ENCODE results near the gene GIPR. TPM values are rescaled to one million over a fixed set of nuclear protein-coding genes. Genes with fewer than 3 reads are reported as not detected.

The GIPR gene
- polyA plus RNA-seq, 1 donor from 2014 or later: 6.4 TPM

DNA sequence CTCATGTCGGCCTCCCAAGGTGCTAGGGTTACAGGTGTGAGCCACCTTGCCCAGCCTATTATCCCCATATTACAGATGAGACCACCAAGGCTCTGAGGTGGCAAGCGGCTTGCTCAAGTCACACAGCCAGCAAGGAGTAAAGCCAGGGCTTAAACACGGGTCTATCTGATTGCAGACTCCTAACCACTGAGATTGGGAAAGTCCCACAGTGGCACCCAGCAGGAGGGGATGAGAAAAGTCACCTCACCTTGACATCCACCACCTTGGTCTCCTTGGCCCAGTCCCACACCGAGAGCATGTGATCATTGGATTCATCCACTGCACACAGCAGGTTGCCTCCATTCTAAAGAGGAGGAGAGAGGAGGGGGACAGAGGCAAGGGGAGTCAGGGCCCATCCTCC is 38.3 kb upstream of the GIPR start:
- no peak overlapping the region for H3K27ac ChIP-seq (ENCODE audit: low read length)
- no peaks in the 10 kb centered on the region for H3K36me3 ChIP-seq (ENCODE audit: insufficient read depth, low read length)
- no peak overlapping the region for H2AFZ ChIP-seq (ENCODE audit: low read depth, low read length)

DNA sequence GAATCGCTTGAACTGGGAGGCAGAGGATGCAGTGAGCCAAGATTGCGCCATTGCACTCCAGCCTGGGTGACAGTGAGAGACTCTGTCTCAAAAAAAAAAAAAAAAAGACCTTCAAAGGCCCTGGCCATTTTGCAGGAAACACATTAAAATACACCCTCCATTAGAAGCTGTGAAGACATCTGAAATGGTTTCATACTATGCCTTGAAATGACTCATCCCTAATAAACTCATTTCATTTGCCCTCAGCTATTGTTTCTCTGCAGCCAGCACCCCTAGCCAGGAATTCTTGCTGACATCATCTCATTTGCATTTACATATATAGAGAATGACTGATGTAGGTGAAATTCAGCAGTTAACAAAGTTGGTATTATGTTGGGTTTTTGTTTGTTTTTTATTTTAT is 37.6 kb upstream of the GIPR start:
- no peak overlapping the region for H3K4me3 ChIP-seq (ENCODE audit: low read length)
- no peaks in the 10 kb centered on the region for H4K20me1 ChIP-seq (ENCODE audit: insufficient read depth)
- TF ChIP-seq EP300 (conservative IDR thresholded peaks at IDR 0.05; ENCODE audit: poor library complexity, severe bottlenecking): no peak
- TF ChIP-seq MXI1 (conservative IDR thresholded peaks at IDR 0.05; ENCODE audit: poor library complexity, severe bottlenecking): no peak
- TF ChIP-seq RAD21 (conservative IDR thresholded peaks at IDR 0.05): no peak
- no peak for TF ChIP-seq SMC3 (conservative IDR thresholded peaks at IDR 0.05; ENCODE audit: poor library complexity)
- TF ChIP-seq POLR2AphosphoS5 (IDR thresholded peaks at IDR 0.05): no peak
- TF ChIP-seq, protein P1, sequence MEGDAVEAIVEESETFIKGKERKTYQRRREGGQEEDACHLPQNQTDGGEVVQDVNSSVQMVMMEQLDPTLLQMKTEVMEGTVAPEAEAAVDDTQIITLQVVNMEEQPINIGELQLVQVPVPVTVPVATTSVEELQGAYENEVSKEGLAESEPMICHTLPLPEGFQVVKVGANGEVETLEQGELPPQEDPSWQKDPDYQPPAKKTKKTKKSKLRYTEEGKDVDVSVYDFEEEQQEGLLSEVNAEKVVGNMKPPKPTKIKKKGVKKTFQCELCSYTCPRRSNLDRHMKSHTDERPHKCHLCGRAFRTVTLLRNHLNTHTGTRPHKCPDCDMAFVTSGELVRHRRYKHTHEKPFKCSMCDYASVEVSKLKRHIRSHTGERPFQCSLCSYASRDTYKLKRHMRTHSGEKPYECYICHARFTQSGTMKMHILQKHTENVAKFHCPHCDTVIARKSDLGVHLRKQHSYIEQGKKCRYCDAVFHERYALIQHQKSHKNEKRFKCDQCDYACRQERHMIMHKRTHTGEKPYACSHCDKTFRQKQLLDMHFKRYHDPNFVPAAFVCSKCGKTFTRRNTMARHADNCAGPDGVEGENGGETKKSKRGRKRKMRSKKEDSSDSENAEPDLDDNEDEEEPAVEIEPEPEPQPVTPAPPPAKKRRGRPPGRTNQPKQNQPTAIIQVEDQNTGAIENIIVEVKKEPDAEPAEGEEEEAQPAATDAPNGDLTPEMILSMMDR (IDR thresholded peaks at IDR 0.05; ENCODE audit: poor library complexity, severe bottlenecking): no peak
- TF ChIP-seq, protein P2, sequence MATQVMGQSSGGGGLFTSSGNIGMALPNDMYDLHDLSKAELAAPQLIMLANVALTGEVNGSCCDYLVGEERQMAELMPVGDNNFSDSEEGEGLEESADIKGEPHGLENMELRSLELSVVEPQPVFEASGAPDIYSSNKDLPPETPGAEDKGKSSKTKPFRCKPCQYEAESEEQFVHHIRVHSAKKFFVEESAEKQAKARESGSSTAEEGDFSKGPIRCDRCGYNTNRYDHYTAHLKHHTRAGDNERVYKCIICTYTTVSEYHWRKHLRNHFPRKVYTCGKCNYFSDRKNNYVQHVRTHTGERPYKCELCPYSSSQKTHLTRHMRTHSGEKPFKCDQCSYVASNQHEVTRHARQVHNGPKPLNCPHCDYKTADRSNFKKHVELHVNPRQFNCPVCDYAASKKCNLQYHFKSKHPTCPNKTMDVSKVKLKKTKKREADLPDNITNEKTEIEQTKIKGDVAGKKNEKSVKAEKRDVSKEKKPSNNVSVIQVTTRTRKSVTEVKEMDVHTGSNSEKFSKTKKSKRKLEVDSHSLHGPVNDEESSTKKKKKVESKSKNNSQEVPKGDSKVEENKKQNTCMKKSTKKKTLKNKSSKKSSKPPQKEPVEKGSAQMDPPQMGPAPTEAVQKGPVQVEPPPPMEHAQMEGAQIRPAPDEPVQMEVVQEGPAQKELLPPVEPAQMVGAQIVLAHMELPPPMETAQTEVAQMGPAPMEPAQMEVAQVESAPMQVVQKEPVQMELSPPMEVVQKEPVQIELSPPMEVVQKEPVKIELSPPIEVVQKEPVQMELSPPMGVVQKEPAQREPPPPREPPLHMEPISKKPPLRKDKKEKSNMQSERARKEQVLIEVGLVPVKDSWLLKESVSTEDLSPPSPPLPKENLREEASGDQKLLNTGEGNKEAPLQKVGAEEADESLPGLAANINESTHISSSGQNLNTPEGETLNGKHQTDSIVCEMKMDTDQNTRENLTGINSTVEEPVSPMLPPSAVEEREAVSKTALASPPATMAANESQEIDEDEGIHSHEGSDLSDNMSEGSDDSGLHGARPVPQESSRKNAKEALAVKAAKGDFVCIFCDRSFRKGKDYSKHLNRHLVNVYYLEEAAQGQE (IDR thresholded peaks at IDR 0.05; ENCODE audit: borderline replicate concordance): no peak
- no peak for TF ChIP-seq EZH2 (IDR thresholded peaks at IDR 0.05; ENCODE audit: borderline replicate concordance, insufficient read depth, low read length, poor library complexity, severe bottlenecking)
- TF ChIP-seq TAF1 (IDR thresholded peaks at IDR 0.05; ENCODE audit: low read depth): no peak
- H3K9me2 ChIP-seq (ENCODE audit: insufficient read depth, low read length): no peaks in the 10 kb centered on the region
- H3K9ac ChIP-seq (ENCODE audit: low read length): no peak overlapping the region
- no peak overlapping the region for H2AFZ ChIP-seq (ENCODE audit: low read depth, low read length)
- H3K4me2 ChIP-seq (ENCODE audit: low read length): no peak overlapping the region
- H3K27me3 ChIP-seq (ENCODE audit: insufficient read depth, low read depth, low read length): no peaks in the 10 kb centered on the region
- H3K36me3 ChIP-seq (ENCODE audit: insufficient read depth, low read length): no peaks in the 10 kb centered on the region
- no peak overlapping the region for H3K27ac ChIP-seq (ENCODE audit: low read length)
- no peaks in the 10 kb centered on the region for H3F3A ChIP-seq (ENCODE audit: insufficient read depth, low read length, poor library complexity, severe bottlenecking)
- no peaks in the 10 kb centered on the region for H3K79me2 ChIP-seq (replicated peaks; ENCODE audit: insufficient read depth, low read length)
- H3K9me3 ChIP-seq (ENCODE audit: low read length): no peaks in the 10 kb centered on the region

More for the DNA sequence above, 38.3 kb upstream of the GIPR start:
- Histone ChIP-seq H3K27me3 (ENCODE audit: insufficient read depth, low read depth, low read length) (no peaks in the 10 kb centered on the region), H3K9me3 (ENCODE audit: low read length) (no peaks in the 10 kb centered on the region), H3K4me2 (ENCODE audit: low read length) (no peak overlapping the region), H3K9me2 (ENCODE audit: insufficient read depth, low read length) (no peaks in the 10 kb centered on the region), H3K9ac (ENCODE audit: low read length) (no peak overlapping the region), H3F3A (ENCODE audit: insufficient read depth, low read length, poor library complexity, severe bottlenecking) (no peaks in the 10 kb centered on the region), H3K79me2 (replicated peaks; ENCODE audit: insufficient read depth, low read length) (no peaks in the 10 kb centered on the region), H3K4me3 (ENCODE audit: low read length) (no peak overlapping the region), H4K20me1 (ENCODE audit: insufficient read depth) (no peaks in the 10 kb centered on the region)
- TF ChIP-seq EP300 (conservative IDR thresholded peaks at IDR 0.05; ENCODE audit: poor library complexity, severe bottlenecking) (no peak), POLR2AphosphoS5 (IDR thresholded peaks at IDR 0.05) (no peak), RAD21 (conservative IDR thresholded peaks at IDR 0.05) (no peak), SMC3 (conservative IDR thresholded peaks at IDR 0.05; ENCODE audit: poor library complexity) (no peak)
